GM12878 (cell line): ENCODE measurements around the gene LRRC27. TPM values are rescaled to one million over a fixed set of nuclear protein-coding genes. Genes with fewer than 3 reads are reported as not detected.

Experiments used
- ATF7 ChIP-seq: fragments of 450-650 bp; IDR thresholded peaks from 2 replicates; pipeline ENCODE4 v1.6.1; 2016; ENCODE audit warnings: low read depth, mild to moderate bottlenecking
- FOS ChIP-seq: IDR thresholded peaks from 3 replicates; pipeline ENCODE4 v1.6.1; 2011; ENCODE audit warnings: borderline replicate concordance; ENCODE audit not compliant: insufficient read length; ENCODE audit errors: extremely low read depth
- GABPA ChIP-seq: IDR thresholded peaks from 2 replicates; pipeline ENCODE4 v1.6.1; 2014; ENCODE audit warnings: antibody characterized with exemption, low read depth, mild to moderate bottlenecking, inconsistent platforms
- LARP7 ChIP-seq: fragments of 450-650 bp; IDR thresholded peaks from 2 replicates; pipeline ENCODE4 v1.6.1; 2017; ENCODE audit warnings: mild to moderate bottlenecking
- MEF2B ChIP-seq: fragments of 450-650 bp; IDR thresholded peaks from 2 replicates; pipeline ENCODE4 v1.6.1; 2018; ENCODE audit warnings: mild to moderate bottlenecking, moderate library complexity; ENCODE audit not compliant: partially characterized antibody, poor library complexity, severe bottlenecking
- NR2C1 ChIP-seq: fragments of 450-650 bp; IDR thresholded peaks from 2 replicates; pipeline ENCODE4 v1.6.1; 2017; ENCODE audit warnings: antibody characterized with exemption, mild to moderate bottlenecking, moderate library complexity
- PAX5 ChIP-seq: IDR thresholded peaks from 2 replicates; pipeline ENCODE4 v1.6.1; 2011; ENCODE audit warnings: low read depth, low read length, borderline replicate concordance
- TBL1XR1 ChIP-seq: IDR thresholded peaks from 2 replicates; pipeline ENCODE4 v1.6.1; 2012; ENCODE audit warnings: low read depth, low read length, improper control_type of control experiment
- TCF12 ChIP-seq: IDR thresholded peaks from 2 replicates; pipeline ENCODE4 v1.6.1; 2011; ENCODE audit warnings: low read depth, mild to moderate bottlenecking, low read length
- ZBTB11 ChIP-seq: fragments of 450-650 bp; formaldehyde crosslinking; IDR thresholded peaks from 2 replicates; pipeline ENCODE4 v1.5.0; 2022; ENCODE audit warnings: mild to moderate bottlenecking, missing genetic modification characterization
- ZNF207 ChIP-seq: fragments of 450-650 bp; IDR thresholded peaks from 2 replicates; pipeline ENCODE4 v1.6.1; 2014; ENCODE audit warnings: antibody characterized with exemption, mild to moderate bottlenecking, borderline replicate concordance
- ZNF687 ChIP-seq: fragments of 450-650 bp; IDR thresholded peaks from 2 replicates; pipeline ENCODE4 v1.6.1; 2017; ENCODE audit warnings: mild to moderate bottlenecking, moderate library complexity
- polyA plus RNA-seq, 11 experiments: library from polyadenylated mRNA; depleted of rRNA in 4 of 11; unstranded in 6 of 11; stranded (reverse) in 5 of 11; fragments of >200 nt; fragmentation: Nextera tagmentation in 4 of 11; fragmentation: Illumina TruSeq in 1 of 11; extraction: Ambion mirVana in 4 of 11; extraction: Trizol in 1 of 11; gene quantifications; 1 replicate in 1 of 11; 2 replicates in 10 of 11; pipeline versions ENCODE4 v1.2.1 to v1.2.3, GENCODE V29; 2011 to 2016; ENCODE audit warnings: inconsistent platforms in 2 of 11, missing spikeins in 2 of 11, low read depth in 1 of 11
- total RNA-seq, 4 experiments: library from RNA; depleted of rRNA in 3 of 4; stranded (reverse); fragments of >200 nt in 3 of 4; fragmentation: Illumina TruSeq in 1 of 4; extraction: Trizol in 1 of 4; gene quantifications; 2 replicates each; pipeline versions ENCODE4 v1.2.1 to v1.2.3, GENCODE V29; 2013 to 2021

LRRC27 gene
- total and polyA plus RNA-seq, 10 of the 15 experiments (the other 5 are each of a cell fraction or from before 2014, with no cell fraction given), result 0.48 to 6.9 (median 4.7) TPM

GRCh38 chr10:132331601-132332432 lies at the start of gene LRRC27 (continued):
- TF ChIP-seq ZNF687 (peak; percentile 65), NR2C1 (peak; percentile 27; the same call in 1 of the 2 replicates), FOS (no peak), ATF7 (peak; percentile 79), ZBTB11 (CRISPR knock-in tag) (no peak), GABPA (no peak), MEF2B (peak; percentile 46), LARP7 (peak; percentile 83), ZNF207 (peak; percentile 83), TCF12 (peak; percentile 61; the same call in 1 of the 2 replicates), PAX5 (0 out of 2 replicates have a peak, but pooled peaks have one; percentile 15), TBL1XR1 (0 out of 2 replicates have a peak, but pooled peaks have one; percentile 53)
